Large intestine (tissue), 3 donors: ENCODE data around the gene LMBRD1. TPM values are rescaled to one million over a fixed set of nuclear protein-coding genes. Genes with fewer than 3 reads are reported as not detected.
"Not testable (repeated sequence)": the region's sequence is repeated elsewhere in the genome, so short reads cannot be mapped to it uniquely, and the experiment has no call there.

Experiments
- DNase-seq, 2 donors: peaks; one replicate each; pipeline versions ENCODE4 v3.0.0 to v3.0.0-alpha.2; 2013
- H3K27ac ChIP-seq: one replicate; pipeline ENCODE4 v1.5.1; 2013; ENCODE audit warnings: low read length
- H3K27me3 ChIP-seq: 2 replicates; pipeline ENCODE4 v1.6.1; 2013; ENCODE audit warnings: low read length; ENCODE audit not compliant: control insufficient read depth, insufficient read depth
- H3K36me3 ChIP-seq: 2 replicates; pipeline ENCODE4 v1.6.1; 2013; ENCODE audit warnings: low read length; ENCODE audit not compliant: control insufficient read depth, insufficient read depth
- H3K4me1 ChIP-seq: one replicate; pipeline ENCODE4 v1.6.1; 2013; ENCODE audit warnings: low read length; ENCODE audit not compliant: control insufficient read depth, insufficient read depth
- H3K4me3 ChIP-seq: one replicate; pipeline ENCODE4 v1.5.1; 2013; ENCODE audit warnings: low read length
- H3K9me3 ChIP-seq: one replicate; pipeline ENCODE4 v1.6.1; 2013; ENCODE audit warnings: mild to moderate bottlenecking, low read depth, low read length, moderate library complexity; ENCODE audit not compliant: control insufficient read depth
- WGBS: methylation state at CpG from one replicate; pipeline ENCODE4 v1.1.5; 2013; ENCODE audit warnings: low lambda C conversion rate; ENCODE audit not compliant: insufficient coverage; 5-methylcytosine and 5-hydroxymethylcytosine counted together
- polyA plus RNA-seq: library from polyadenylated mRNA; unstranded; fragments of 120-200 nt; gene quantifications from one replicate; pipeline ENCODE4 v1.2.1, GENCODE V29; 2013

Gene LMBRD1
- polyA plus RNA-seq, 1 donor, result 85.3 TPM

DNA sequence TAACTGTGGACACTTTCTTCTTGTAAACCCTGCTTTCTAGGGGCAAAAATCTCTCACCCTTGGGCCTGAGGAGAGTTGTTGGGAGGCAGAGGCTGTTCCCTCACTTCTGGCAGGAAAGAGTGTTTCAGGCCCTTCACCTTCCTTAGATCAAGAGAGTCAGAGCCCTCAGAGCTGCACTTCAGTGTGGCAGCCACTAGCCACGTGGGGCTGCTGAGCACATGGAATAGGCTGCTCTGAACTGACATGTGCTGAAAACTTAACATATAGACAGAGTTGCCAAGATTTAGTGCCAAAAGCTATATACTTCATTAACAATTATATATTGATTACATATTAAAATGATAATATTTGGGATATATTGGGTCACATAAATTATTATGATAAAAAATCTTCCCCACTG lies 4.4 kb upstream of the LMBRD1 start:
- WGBS, result no CpG with 5 or more reads among the region's 1 CpG
- DNase-seq, result no peak
- H3K4me3 ChIP-seq, result no peak overlapping the region
- H3K27me3 ChIP-seq, result no peaks in the 10 kb centered on the region
- H3K9me3 ChIP-seq, result no peaks in the 10 kb centered on the region
- no peaks in the 10 kb centered on the region for H3K36me3 ChIP-seq
- H3K4me1 ChIP-seq, result peaks cover 3% of the 10 kb centered on the region
- no peak overlapping the region for H3K27ac ChIP-seq

DNA sequence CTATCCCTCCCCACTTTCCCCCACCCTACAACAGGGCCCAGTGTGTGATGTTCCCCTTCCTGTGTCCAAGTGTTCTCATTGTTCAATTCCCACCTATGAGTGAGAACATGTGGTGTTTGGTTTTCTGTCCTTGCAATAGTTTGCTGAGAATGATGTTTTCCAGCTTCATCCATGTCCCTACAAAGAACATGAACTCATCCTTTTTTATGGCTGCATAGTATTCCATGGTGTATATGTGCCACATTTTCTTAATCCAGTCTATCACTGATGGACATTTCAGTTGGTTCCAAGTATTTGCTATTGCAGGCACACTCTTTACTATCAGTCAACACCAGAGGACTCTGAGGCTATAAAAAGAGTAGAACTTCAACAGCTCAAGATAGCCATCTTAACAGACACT lies 2.0 kb upstream of the LMBRD1 start:
- not testable (repeated sequence) for H3K4me1 ChIP-seq, H3K4me3 ChIP-seq, H3K27ac ChIP-seq, H3K36me3 ChIP-seq, H3K27me3 ChIP-seq, DNase-seq, H3K9me3 ChIP-seq

DNA sequence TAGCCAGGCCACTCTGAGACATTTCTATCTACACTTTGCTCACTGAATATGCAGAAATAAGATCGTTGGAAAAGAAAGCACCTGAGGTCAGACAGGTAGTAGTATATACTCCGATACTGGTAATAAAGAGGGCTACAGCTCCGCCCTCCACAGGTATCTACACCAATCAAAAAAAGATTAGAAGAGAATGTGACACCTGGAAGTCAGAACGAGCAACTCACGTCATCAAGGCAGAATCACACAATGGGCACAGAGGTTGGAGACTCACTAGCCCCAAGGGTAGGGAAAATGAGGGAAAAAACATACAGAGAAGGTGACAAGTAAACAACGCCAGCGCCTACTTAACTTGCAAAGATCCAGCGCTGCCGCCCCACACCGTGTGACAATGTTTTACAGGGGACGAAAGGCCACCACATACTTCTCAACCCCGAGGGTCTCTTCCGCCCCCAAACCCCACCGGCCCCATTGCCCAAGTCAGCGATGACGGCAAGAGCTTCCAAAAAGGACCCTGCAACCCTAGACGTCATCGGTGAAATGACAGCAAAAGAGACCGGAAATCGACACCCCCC lies 653 bp downstream of the LMBRD1 start:
- Histone ChIP-seq H3K9me3 (no peaks in the 10 kb centered on the region), H3K4me3 (peak overlapping the region; percentile 85), H3K4me1 (peaks cover 9% of the 10 kb centered on the region), H3K27me3 (no peaks in the 10 kb centered on the region), H3K36me3 (no peaks in the 10 kb centered on the region), H3K27ac (peak overlapping the region; percentile 94)
- peak; percentile 77 to 87 for DNase-seq
- WGBS, result 0% methylated on average over 1 of the region's 20 CpGs

DNA sequence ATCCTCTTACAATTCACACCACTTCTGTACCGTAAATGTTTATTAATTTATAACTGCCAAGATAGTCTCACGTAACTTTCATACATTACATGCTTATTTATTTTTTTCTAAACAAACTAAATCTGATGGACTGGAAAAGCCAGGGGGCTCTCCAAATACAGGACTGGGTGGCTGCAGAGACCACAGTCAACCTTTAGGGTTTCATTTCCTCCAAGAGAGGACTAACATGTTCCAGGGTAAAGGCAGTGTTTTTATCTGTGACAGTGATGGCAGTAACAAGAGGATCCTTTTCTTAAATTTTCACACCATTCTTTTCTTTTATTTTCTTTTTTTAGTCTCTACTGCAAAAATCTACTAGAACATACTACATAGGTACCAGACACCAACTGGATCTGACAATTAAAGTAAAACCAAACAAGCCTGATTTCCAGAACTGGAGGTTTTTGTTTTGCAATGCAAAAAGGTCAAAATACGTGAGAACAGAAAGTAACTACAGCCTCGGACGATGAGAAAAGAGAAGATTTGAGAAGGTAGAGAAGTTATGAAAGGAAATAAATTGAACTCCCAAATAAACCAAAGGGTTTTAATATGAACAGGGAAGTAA lies 1.2 kb downstream of the LMBRD1 start:
- Histone ChIP-seq H3K4me1 (peaks cover 9% of the 10 kb centered on the region), H3K9me3 (no peaks in the 10 kb centered on the region), H3K36me3 (no peaks in the 10 kb centered on the region), H3K27me3 (no peaks in the 10 kb centered on the region), H3K27ac (peak overlapping the region; percentile 94), H3K4me3 (peak overlapping the region; percentile 85)
- no peak for DNase-seq
- 24% methylated on average over 5 of the region's 5 CpGs for WGBS

DNA sequence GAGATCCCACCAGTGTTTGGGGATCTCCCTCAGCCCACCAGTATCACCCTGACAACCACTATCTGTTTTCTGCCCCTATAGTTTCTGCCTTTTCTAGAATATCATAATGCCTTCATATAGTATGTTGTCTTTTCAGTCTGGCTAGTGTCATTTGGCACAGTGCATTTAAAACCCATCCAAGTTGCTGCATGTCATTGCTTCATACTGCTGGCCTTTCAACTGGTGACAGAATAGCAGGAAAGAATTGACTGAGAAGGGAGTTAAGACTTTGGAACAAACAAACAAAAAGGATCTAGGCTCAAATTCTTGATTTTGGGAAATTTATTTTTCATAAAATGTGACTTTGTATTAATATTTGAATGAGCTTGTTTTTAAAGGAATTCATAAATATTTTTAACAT lies 4.5 kb downstream of the LMBRD1 start:
- Histone ChIP-seq H3K27me3 (no peaks in the 10 kb centered on the region), H3K27ac (no peak overlapping the region), H3K4me1 (peaks cover 16% of the 10 kb centered on the region)

DNA sequence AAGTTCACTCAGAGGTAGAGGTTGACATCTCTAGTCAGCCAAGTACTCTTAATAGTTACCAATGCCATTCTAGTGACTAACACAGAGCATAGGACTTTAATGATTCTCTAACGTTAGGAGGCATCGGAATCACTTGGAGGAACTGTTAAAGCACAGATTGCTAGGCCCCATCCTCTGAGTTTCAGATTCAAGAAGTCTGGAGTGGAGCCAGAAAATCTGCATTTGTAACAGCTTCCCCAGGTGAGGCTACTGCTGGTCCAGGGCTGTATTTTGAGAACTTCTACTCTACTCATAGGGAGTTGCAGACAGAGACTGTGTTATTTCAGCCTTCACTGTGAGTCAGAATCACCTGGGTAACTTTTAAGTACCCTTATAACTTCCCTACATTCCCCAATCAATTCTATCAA lies 5.7 kb downstream of the LMBRD1 start:
- Histone ChIP-seq H3K27me3 (no peaks in the 10 kb centered on the region), H3K4me3 (no peak overlapping the region), H3K4me1 (peaks cover 13% of the 10 kb centered on the region), H3K36me3 (peaks cover 12% of the 10 kb centered on the region), H3K9me3 (no peaks in the 10 kb centered on the region), H3K27ac (peak overlapping the region; percentile 36)
- peak; percentile 16 to 50 for DNase-seq
- no CpG with 5 or more reads among the region's 2 CpGs for WGBS

More for the DNA sequence above, 4.5 kb downstream of the LMBRD1 start:
- no peak overlapping the region for H3K4me3 ChIP-seq
- peaks cover 12% of the 10 kb centered on the region for H3K36me3 ChIP-seq
- no peaks in the 10 kb centered on the region for H3K9me3 ChIP-seq
- no peak for DNase-seq

DNA sequence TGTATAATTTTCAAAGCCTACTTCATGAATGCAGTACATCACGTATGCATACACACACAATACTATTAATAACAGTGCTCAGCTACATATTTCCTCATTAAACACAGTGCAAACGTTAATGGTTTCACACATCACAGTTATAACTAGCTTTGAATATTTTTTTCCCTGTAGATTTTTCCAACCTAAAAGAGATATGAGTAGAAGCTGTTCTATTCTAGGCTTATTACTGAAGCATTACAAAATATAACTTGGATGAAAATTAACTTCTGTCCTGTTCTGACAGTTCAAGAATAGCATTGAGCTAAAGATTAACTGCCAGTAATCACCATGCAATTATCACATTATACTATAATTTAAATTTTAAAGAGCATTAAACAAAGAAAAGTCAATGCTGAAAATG lies 6.2 kb downstream of the LMBRD1 start:
- 60% methylated on average over 2 of the region's 2 CpGs for WGBS
- H3K27ac ChIP-seq, result peak overlapping the region; percentile 36
- no peak for DNase-seq
- H3K36me3 ChIP-seq, result peaks cover 12% of the 10 kb centered on the region
- H3K9me3 ChIP-seq, result no peaks in the 10 kb centered on the region
- H3K27me3 ChIP-seq, result no peaks in the 10 kb centered on the region
- no peak overlapping the region for H3K4me3 ChIP-seq
- H3K4me1 ChIP-seq, result peaks cover 13% of the 10 kb centered on the region

DNA sequence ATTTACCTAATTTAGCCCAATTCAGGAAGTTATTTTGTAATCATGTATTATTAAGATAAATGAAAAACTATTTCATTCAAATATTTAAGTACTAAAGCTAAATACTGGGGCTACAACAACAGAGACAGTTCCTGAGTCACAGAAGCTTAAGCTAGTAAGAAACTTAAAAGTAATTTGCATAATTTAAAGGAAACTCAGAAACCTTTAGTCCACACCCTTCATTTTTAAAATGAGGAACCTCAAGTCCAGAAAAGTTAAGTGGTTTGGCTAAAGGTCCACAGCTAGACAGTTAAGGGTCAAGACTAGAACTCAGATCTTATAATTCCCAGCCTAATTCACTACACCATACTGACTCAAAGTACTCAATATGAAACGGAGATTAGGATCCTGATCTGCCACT lies 7.2 kb downstream of the LMBRD1 start:
- WGBS, result no CpG with 5 or more reads among the region's 1 CpG
- DNase-seq, result no peak
- H3K4me1 ChIP-seq, result peaks cover 13% of the 10 kb centered on the region
- H3K36me3 ChIP-seq, result peaks cover 12% of the 10 kb centered on the region
- H3K27me3 ChIP-seq, result no peaks in the 10 kb centered on the region
- no peak overlapping the region for H3K4me3 ChIP-seq
- H3K27ac ChIP-seq, result peak overlapping the region; percentile 29
- H3K9me3 ChIP-seq, result no peaks in the 10 kb centered on the region

DNA sequence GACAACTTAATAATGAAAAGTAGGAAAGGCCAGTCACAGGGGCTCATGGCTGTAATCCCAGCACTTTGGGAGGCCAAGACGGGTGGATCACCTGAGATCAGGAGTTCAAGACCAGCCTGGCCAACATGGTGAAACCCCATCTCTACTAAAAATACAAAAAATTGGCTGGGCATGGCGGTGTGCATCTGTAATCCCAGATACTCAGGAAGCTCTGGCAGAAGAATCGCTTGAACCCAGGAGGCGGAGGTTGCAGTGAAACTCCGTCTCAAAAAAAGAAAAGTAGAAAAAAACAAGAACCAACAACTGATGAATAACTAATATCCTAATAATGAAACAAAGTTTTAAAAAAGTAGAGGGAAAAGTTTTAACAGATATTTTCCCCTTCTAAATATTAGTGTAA lies 9.4 kb downstream of the LMBRD1 start:
- DNase-seq, H3K4me3 ChIP-seq, H3K9me3 ChIP-seq, H3K27ac ChIP-seq, H3K27me3 ChIP-seq: not testable (repeated sequence)
- no CpG with 5 or more reads among the region's 5 CpGs for WGBS
- H3K36me3 ChIP-seq, result peaks cover 12% of the 10 kb centered on the region
- peaks cover 13% of the 10 kb centered on the region for H3K4me1 ChIP-seq

DNA sequence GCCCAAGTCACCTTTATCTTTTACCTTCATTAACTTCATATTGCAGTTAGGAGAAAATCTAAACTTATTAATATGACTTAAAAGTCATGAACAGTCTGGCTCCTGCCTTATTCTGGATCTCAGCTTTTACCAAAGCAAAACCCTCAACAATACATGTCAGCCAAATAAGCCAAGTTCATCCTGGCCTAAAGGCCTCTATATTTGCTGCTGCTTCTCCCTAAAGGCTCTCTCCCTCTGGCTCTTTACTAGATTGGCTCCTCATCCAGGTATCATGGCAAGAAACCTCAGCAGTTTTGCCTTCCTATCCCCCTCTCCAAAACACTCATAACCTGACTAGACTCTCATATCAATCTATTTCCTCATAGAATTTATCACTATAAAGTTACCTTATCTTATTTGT lies 11.1 kb downstream of the LMBRD1 start:
- Histone ChIP-seq H3K27ac (no peak overlapping the region), H3K36me3 (peaks cover 15% of the 10 kb centered on the region), H3K27me3 (no peaks in the 10 kb centered on the region), H3K4me3 (no peak overlapping the region), H3K4me1 (peaks cover 13% of the 10 kb centered on the region), H3K9me3 (no peaks in the 10 kb centered on the region)
- DNase-seq, result no peak

DNA sequence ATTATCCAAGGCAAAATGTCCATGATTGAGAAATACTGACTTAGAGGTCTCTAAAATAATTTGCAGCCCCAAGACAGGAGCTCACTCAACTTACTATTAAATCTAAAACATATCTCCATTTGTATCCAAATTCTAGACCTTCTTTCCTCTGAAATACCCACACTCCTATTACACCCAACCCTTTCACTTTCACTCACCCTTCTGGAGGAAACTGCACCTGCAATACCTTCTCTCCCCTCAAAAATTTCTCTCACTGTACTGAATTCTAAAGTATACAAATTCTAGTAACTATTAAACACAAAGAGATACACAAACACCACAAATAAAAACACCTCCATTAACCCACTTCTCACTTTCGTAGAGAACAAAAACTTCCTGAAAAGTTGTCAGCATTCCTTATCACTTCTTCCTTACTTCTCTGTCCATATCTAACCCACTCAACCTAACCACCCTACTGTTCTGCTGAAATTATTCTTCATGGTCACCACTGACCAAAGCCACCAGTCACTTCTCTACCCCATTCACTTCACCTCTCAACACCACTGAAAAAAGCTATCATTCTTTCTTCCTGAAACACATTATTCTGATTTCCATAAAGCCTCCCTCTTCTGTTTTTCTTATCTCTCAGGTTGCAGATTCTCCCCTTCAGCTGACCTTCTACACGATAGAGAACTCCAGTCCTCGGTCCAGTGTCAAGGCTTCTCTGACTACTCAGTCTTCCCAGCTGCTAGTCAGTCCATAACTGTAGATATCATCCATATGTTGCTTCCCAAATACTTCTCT lies 12.0 kb downstream of the LMBRD1 start:
- no peak for DNase-seq
- no peak overlapping the region for H3K4me3 ChIP-seq
- peaks cover 15% of the 10 kb centered on the region for H3K4me1 ChIP-seq
- no peak overlapping the region for H3K27ac ChIP-seq
- H3K27me3 ChIP-seq, result no peaks in the 10 kb centered on the region
- peaks cover 17% of the 10 kb centered on the region for H3K36me3 ChIP-seq
- 80% methylated on average over 1 of the region's 3 CpGs for WGBS
- H3K9me3 ChIP-seq, result no peaks in the 10 kb centered on the region
